Gastroesophageal sphincter (tissue), 4 donors: ENCODE results near the gene TPM1. TPM values are rescaled to one million over a fixed set of nuclear protein-coding genes. Genes with fewer than 3 reads are reported as not detected.

Experiments
- ATAC-seq: fragments of 150-250 bp; one replicate; pipeline ENCODE4 v1.9.1; 2016; ENCODE audit warnings: mild to moderate bottlenecking, moderate library complexity
- H3K27ac ChIP-seq, 4 donors: fragments of 200-600 bp; sonication (generic) in 3 of 4; 1 replicate in 3 of 4; 2 replicates in 1 of 4; pipeline ENCODE4 v1.5.1; 2016 to 2019
- H3K27me3 ChIP-seq: fragments of 200-600 bp; sonication (generic); one replicate; pipeline ENCODE4 v1.5.1; 2019
- H3K36me3 ChIP-seq, 2 donors: fragments of 200-600 bp; sonication (generic); one replicate each; pipeline ENCODE4 v1.5.1; 2019; ENCODE audit warnings: control low read depth in 1 of 2
- H3K4me1 ChIP-seq, 3 donors: fragments of 200-600 bp; sonication (generic); 1 replicate in 2 of 3; 2 replicates in 1 of 3; pipeline ENCODE4 v1.5.1; 2016 to 2019; ENCODE audit warnings: control low read depth in 2 of 3
- H3K4me3 ChIP-seq, 2 donors: fragments of 200-600 bp; sonication (generic); one replicate each; pipeline ENCODE4 v1.5.1; 2019; ENCODE audit warnings: mild to moderate bottlenecking in 1 of 2, moderate library complexity in 1 of 2
- H3K9me3 ChIP-seq, 3 donors: fragments of 200-600 bp; sonication (generic); one replicate each; pipeline ENCODE4 v1.5.1; 2017 to 2019; ENCODE audit warnings: control low read depth in 2 of 3
- CTCF ChIP-seq, 4 experiments: fragments of 200-600 bp in 2 of 4; fragments of 450-650 bp in 2 of 4; sonication (generic) in 1 of 4; IDR thresholded peaks; one replicate each; pipeline ENCODE4 v1.5.1; 2017 to 2019; ENCODE audit warnings: antibody characterized with exemption in 4 of 4, mild to moderate bottlenecking in 2 of 4, moderate library complexity in 2 of 4
- EP300 ChIP-seq: sonication (generic); formaldehyde crosslinking; IDR thresholded peaks from one replicate; pipeline ENCODE4 v1.6.1; 2017; ENCODE audit warnings: antibody characterized with exemption, mild to moderate bottlenecking
- POLR2A ChIP-seq, 2 donors: fragments of 450-650 bp; IDR thresholded peaks; one replicate each; pipeline ENCODE4 v1.6.1; 2017; ENCODE audit warnings: antibody characterized with exemption in 2 of 2, mild to moderate bottlenecking in 2 of 2, moderate library complexity in 1 of 2
- POLR2AphosphoS5 ChIP-seq: sonication (generic); formaldehyde crosslinking; IDR thresholded peaks from one replicate; pipeline ENCODE4 v1.6.1; 2017; ENCODE audit warnings: antibody characterized with exemption
- WGBS, 2 donors: methylation state at CpG; one replicate each; pipeline ENCODE4 v1.1.5; 2018; ENCODE audit warnings: low coverage in 1 of 2; 5-methylcytosine and 5-hydroxymethylcytosine counted together
- total RNA-seq, 4 donors: library from RNA; depleted of rRNA; stranded (reverse); fragments of >200 nt; gene quantifications; one replicate each; pipeline ENCODE4 v1.1.0, GENCODE V29; 2016

Gene TPM1
- total RNA-seq, 4 donors from 2014 or later, result 3,599 to 7,152 (median 6,397) TPM

- Histone ChIP-seq H3K36me3 (no peaks in the 10 kb centered on the region), H3K9me3 (no peaks in the 10 kb centered on the region), H3K4me1 (peaks cover 0 to 39% (median 18%) of the 10 kb centered on the region in 3 donors), H3K27me3 (no peaks in the 10 kb centered on the region), H3K27ac (no peak overlapping the region), H3K4me3 (no peak overlapping the region)
- no peak for TF ChIP-seq EP300
- no peak for TF ChIP-seq POLR2A (IDR thresholded peaks at IDR 0.05)
- no peak for TF ChIP-seq POLR2AphosphoS5
- no peak for TF ChIP-seq CTCF (IDR thresholded peaks at IDR 0.05)
- 67 to 72% methylated on average over 5 of the region's 5 CpGs for WGBS, 2 donors
- no peak for ATAC-seq
These were observed 44.4 kb downstream of the TPM1 start for GRCh38 chr15:63086947-63087346.

GRCh38 chr15:63088533-63089245 lies 46.1 kb downstream of the TPM1 start:
- H3K36me3 ChIP-seq, result no peaks in the 10 kb centered on the region

GRCh38 chr15:63089260-63090043 lies 46.9 kb downstream of the TPM1 start:
- H3K27ac ChIP-seq, result peak overlapping the region in 3 of 4 donors; percentile 62 to 75 (median 67)
- no peaks in the 10 kb centered on the region for H3K9me3 ChIP-seq
- TF ChIP-seq CTCF (IDR thresholded peaks at IDR 0.05), result no peak
- H3K36me3 ChIP-seq, result no peaks in the 10 kb centered on the region
- no peak overlapping the region for H3K4me3 ChIP-seq
- peak; percentile 85 for ATAC-seq
- no peaks in the 10 kb centered on the region for H3K27me3 ChIP-seq
- WGBS, 2 donors, result 31 to 39% methylated on average over 3 to 5 of the region's 6 CpGs
- peaks cover 8 to 40% (median 31%) of the 10 kb centered on the region in 3 donors for H3K4me1 ChIP-seq

More at GRCh38 chr15:63088533-63089245, 46.1 kb downstream of the TPM1 start:
- Histone ChIP-seq H3K9me3 (no peaks in the 10 kb centered on the region), H3K27me3 (no peaks in the 10 kb centered on the region), H3K4me1 (peaks cover under 1 to 33% (median 25%) of the 10 kb centered on the region in 3 donors), H3K27ac (peak overlapping the region in 3 of 4 donors; percentile 62 to 75 (median 67)), H3K4me3 (no peak overlapping the region)
- 45 to 65% methylated on average over 2 of the region's 6 CpGs for WGBS, 2 donors
- TF ChIP-seq CTCF (IDR thresholded peaks at IDR 0.05) (no peak), POLR2A (IDR thresholded peaks at IDR 0.05) (no peak), POLR2AphosphoS5 (no peak), EP300 (no peak)
- ATAC-seq, result no peak

GRCh38 chr15:63090472-63090871 lies 47.9 kb downstream of the TPM1 start:
- Histone ChIP-seq H3K4me3 (no peak overlapping the region), H3K9me3 (no peaks in the 10 kb centered on the region), H3K4me1 (peaks cover 9 to 48% (median 31%) of the 10 kb centered on the region in 3 donors), H3K27ac (peak overlapping the region in 1 of 4 donors; percentile 43), H3K27me3 (no peaks in the 10 kb centered on the region), H3K36me3 (no peaks in the 10 kb centered on the region)
- ATAC-seq, result no peak
- TF ChIP-seq EP300 (no peak), POLR2A (IDR thresholded peaks at IDR 0.05) (no peak), POLR2AphosphoS5 (no peak), CTCF (IDR thresholded peaks at IDR 0.05) (no peak)
- WGBS, 2 donors, result 84% methylated on average over 9 of the region's 9 CpGs; no CpG with 5 or more reads in 1 of the 2 donors
